ENCODE results near the gene SRM. TPM values are rescaled to one million over a fixed set of nuclear protein-coding genes. Genes with fewer than 3 reads are reported as not detected.
"Not testable (repeated sequence)": the region's sequence is repeated elsewhere in the genome, so short reads cannot be mapped to it uniquely, and the experiment has no call there.

The SRM gene
- total RNA-seq, 1 donor from 2014 or later = 332 TPM

GRCh38 chr1:11059155-11059967 is 457 bp downstream of the SRM start:
- Mint-ChIP-seq H3K9me3 (no peaks in the 10 kb centered on the region), H3K36me3 (ENCODE audit: low read depth) (peaks cover 30% of the 10 kb centered on the region), H3K27me3 (ENCODE audit: insufficient read depth) (no peaks in the 10 kb centered on the region), H3K4me3 (peak overlapping the region; percentile 95), H3K27ac (peak overlapping the region; percentile 92), H3K4me1 (ENCODE audit: low read depth) (peaks cover 30% of the 10 kb centered on the region)
- peak; percentile 26 for DNase-seq (ENCODE audit: low spot score)
- intact Hi-C loops (cut with micrococcal nuclease) = no loop called here

GRCh38 chr1:11058595-11059154 is 1.1 kb downstream of the SRM start:
- H3K9me3 Mint-ChIP-seq = no peaks in the 10 kb centered on the region
- peaks cover 33% of the 10 kb centered on the region for H3K36me3 Mint-ChIP-seq (ENCODE audit: low read depth)
- peak overlapping the region; percentile 92 for H3K27ac Mint-ChIP-seq
- H3K4me1 Mint-ChIP-seq (ENCODE audit: low read depth) = peaks cover 29% of the 10 kb centered on the region
- intact Hi-C loops (cut with micrococcal nuclease) = no loop called here
- no peaks in the 10 kb centered on the region for H3K27me3 Mint-ChIP-seq (ENCODE audit: insufficient read depth)
- peak overlapping the region; percentile 95 for H3K4me3 Mint-ChIP-seq
- no peak for DNase-seq (ENCODE audit: low spot score)

GRCh38 chr1:11058026-11058425 is 1.8 kb downstream of the SRM start:
- Mint-ChIP-seq H3K4me1 (ENCODE audit: low read depth) (peaks cover 22% of the 10 kb centered on the region), H3K36me3 (ENCODE audit: low read depth) (peaks cover 30% of the 10 kb centered on the region), H3K9me3 (no peaks in the 10 kb centered on the region), H3K4me3 (peak overlapping the region; percentile 95), H3K27me3 (ENCODE audit: insufficient read depth) (no peaks in the 10 kb centered on the region), H3K27ac (no peak overlapping the region)
- intact Hi-C loops (cut with micrococcal nuclease) = no loop called here
- DNase-seq (ENCODE audit: low spot score) = no peak

- peak overlapping the region; percentile 60 for H3K4me3 Mint-ChIP-seq
- no peaks in the 10 kb centered on the region for H3K27me3 Mint-ChIP-seq (ENCODE audit: insufficient read depth)
- no peaks in the 10 kb centered on the region for H3K9me3 Mint-ChIP-seq
- no peak for DNase-seq (ENCODE audit: low spot score)
- H3K4me1 Mint-ChIP-seq (ENCODE audit: low read depth) = peaks cover 17% of the 10 kb centered on the region
- H3K36me3 Mint-ChIP-seq (ENCODE audit: low read depth) = peaks cover 30% of the 10 kb centered on the region
- H3K27ac Mint-ChIP-seq = no peak overlapping the region
- intact Hi-C loops (cut with micrococcal nuclease) = no loop called here
These were observed 2.3 kb downstream of the SRM start for GRCh38 chr1:11057477-11057876.

- Mint-ChIP-seq H3K9me3 (no peaks in the 10 kb centered on the region), H3K4me1 (ENCODE audit: low read depth) (peaks cover 8% of the 10 kb centered on the region), H3K27me3 (ENCODE audit: insufficient read depth) (no peaks in the 10 kb centered on the region), H3K4me3 (no peak overlapping the region), H3K27ac (no peak overlapping the region), H3K36me3 (ENCODE audit: low read depth) (peaks cover 27% of the 10 kb centered on the region)
- DNase-seq (ENCODE audit: low spot score) = no peak
- intact Hi-C loops (cut with micrococcal nuclease) = no loop called here
These were observed 3.3 kb downstream of the SRM start for GRCh38 chr1:11056504-11056903.

GRCh38 chr1:11055676-11056075 is 4.1 kb downstream of the SRM start:
- Mint-ChIP-seq H3K27ac (no peak overlapping the region), H3K4me1 (ENCODE audit: low read depth) (peaks cover 3% of the 10 kb centered on the region)
- intact Hi-C loops (cut with micrococcal nuclease) = no loop called here

GRCh38 chr1:11054666-11055065 is 5.2 kb downstream of the SRM start:
- H3K4me3 Mint-ChIP-seq = no peak overlapping the region
- peaks cover 21% of the 10 kb centered on the region for H3K36me3 Mint-ChIP-seq (ENCODE audit: low read depth)
- H3K27me3 Mint-ChIP-seq (ENCODE audit: insufficient read depth) = no peaks in the 10 kb centered on the region
- H3K27ac Mint-ChIP-seq = no peak overlapping the region
- no peaks in the 10 kb centered on the region for H3K9me3 Mint-ChIP-seq
- DNase-seq (ENCODE audit: low spot score) = no peak
- H3K4me1 Mint-ChIP-seq (ENCODE audit: low read depth) = no peaks in the 10 kb centered on the region
- intact Hi-C loops (cut with micrococcal nuclease) = no loop called here

More at GRCh38 chr1:11055676-11056075, 4.1 kb downstream of the SRM start:
- Mint-ChIP-seq H3K27me3 (ENCODE audit: insufficient read depth) (no peaks in the 10 kb centered on the region), H3K4me3 (no peak overlapping the region), H3K9me3 (no peaks in the 10 kb centered on the region), H3K36me3 (ENCODE audit: low read depth) (peaks cover 23% of the 10 kb centered on the region)
- DNase-seq (ENCODE audit: low spot score) = no peak

- Mint-ChIP-seq H3K27ac (no peak overlapping the region), H3K4me3 (no peak overlapping the region), H3K27me3 (ENCODE audit: insufficient read depth) (no peaks in the 10 kb centered on the region), H3K9me3 (no peaks in the 10 kb centered on the region), H3K36me3 (ENCODE audit: low read depth) (peaks cover 20% of the 10 kb centered on the region), H3K4me1 (ENCODE audit: low read depth) (no peaks in the 10 kb centered on the region)
- intact Hi-C loops (cut with micrococcal nuclease) = no loop called here
- no peak for DNase-seq (ENCODE audit: low spot score)
These were observed 5.6 kb downstream of the SRM start for GRCh38 chr1:11054181-11054580.

- no peaks in the 10 kb centered on the region for H3K27me3 Mint-ChIP-seq (ENCODE audit: insufficient read depth)
- no peaks in the 10 kb centered on the region for H3K9me3 Mint-ChIP-seq
- H3K4me3 Mint-ChIP-seq = no peak overlapping the region
- no peak overlapping the region for H3K27ac Mint-ChIP-seq
- intact Hi-C loops (cut with micrococcal nuclease) = no loop called here
- H3K36me3 Mint-ChIP-seq (ENCODE audit: low read depth) = peaks cover 16% of the 10 kb centered on the region
- no peaks in the 10 kb centered on the region for H3K4me1 Mint-ChIP-seq (ENCODE audit: low read depth)
- no peak for DNase-seq (ENCODE audit: low spot score)
These were observed 6.1 kb downstream of the SRM start for GRCh38 chr1:11053758-11054137.

GRCh38 chr1:11052839-11053757 is 6.7 kb downstream of the SRM start:
- no peaks in the 10 kb centered on the region for H3K27me3 Mint-ChIP-seq (ENCODE audit: insufficient read depth)
- peaks cover 14% of the 10 kb centered on the region for H3K36me3 Mint-ChIP-seq (ENCODE audit: low read depth)
- no peak for DNase-seq (ENCODE audit: low spot score)
- intact Hi-C loops (cut with micrococcal nuclease) = no loop called here
- H3K27ac Mint-ChIP-seq = no peak overlapping the region
- H3K4me1 Mint-ChIP-seq (ENCODE audit: low read depth) = no peaks in the 10 kb centered on the region
- no peak overlapping the region for H3K4me3 Mint-ChIP-seq
- no peaks in the 10 kb centered on the region for H3K9me3 Mint-ChIP-seq

GRCh38 chr1:11051781-11052511 is 7.9 kb downstream of the SRM start:
- H3K36me3 Mint-ChIP-seq (ENCODE audit: low read depth) = peaks cover 7% of the 10 kb centered on the region
- no peaks in the 10 kb centered on the region for H3K4me1 Mint-ChIP-seq (ENCODE audit: low read depth)
- no peaks in the 10 kb centered on the region for H3K9me3 Mint-ChIP-seq
- intact Hi-C loops (cut with micrococcal nuclease) = no loop called here
- no peak for DNase-seq (ENCODE audit: low spot score)
- H3K4me3 Mint-ChIP-seq = no peak overlapping the region
- no peak overlapping the region for H3K27ac Mint-ChIP-seq
- H3K27me3 Mint-ChIP-seq (ENCODE audit: insufficient read depth) = no peaks in the 10 kb centered on the region

- H3K27ac Mint-ChIP-seq; H3K4me1 Mint-ChIP-seq (ENCODE audit: low read depth); H3K9me3 Mint-ChIP-seq; DNase-seq (ENCODE audit: low spot score); H3K4me3 Mint-ChIP-seq; H3K27me3 Mint-ChIP-seq (ENCODE audit: insufficient read depth); H3K36me3 Mint-ChIP-seq (ENCODE audit: low read depth); intact Hi-C loops (cut with micrococcal nuclease): not testable (repeated sequence)
These were observed 8.7 kb downstream of the SRM start for GRCh38 chr1:11051121-11051520.
